Testis (tissue), 3 donors: ENCODE data around the gene SRSF1. TPM values are rescaled to one million over a fixed set of nuclear protein-coding genes. Genes with fewer than 3 reads are reported as not detected.

ENCODE experiments used
- DNase-seq: peaks from one replicate; pipeline ENCODE4 v3.0.0-alpha.2; 2019
- H3K27ac ChIP-seq, 2 donors: fragments of 200-600 bp; sonication (generic); one replicate each; pipeline ENCODE4 v1.5.1; 2019
- H3K27me3 ChIP-seq: fragments of 200-600 bp; sonication (generic); one replicate; pipeline ENCODE4 v1.5.1; 2019
- H3K36me3 ChIP-seq: fragments of 200-600 bp; sonication (generic); one replicate; pipeline ENCODE4 v1.5.1; 2017; ENCODE audit warnings: low read depth; ENCODE audit errors: missing control alignments
- H3K4me1 ChIP-seq: fragments of 200-600 bp; sonication (generic); one replicate; pipeline ENCODE4 v1.5.1; 2019
- H3K4me3 ChIP-seq, 2 donors: fragments of 200-600 bp; sonication (generic); one replicate each; pipeline ENCODE4 v1.5.1; 2017 to 2019
- H3K9me3 ChIP-seq: fragments of 200-600 bp; sonication (generic); one replicate; pipeline ENCODE4 v1.5.1; 2017
- CTCF ChIP-seq, 3 experiments: fragments of 450-650 bp in 2 of 3; fragments of 200-600 bp in 1 of 3; sonication (generic) in 1 of 3; IDR thresholded peaks; one replicate each; pipeline ENCODE4 v1.5.1; 2016 to 2019; ENCODE audit warnings: antibody characterized with exemption in 3 of 3, mild to moderate bottlenecking in 2 of 3, moderate library complexity in 1 of 3
- POLR2A ChIP-seq: fragments of 450-650 bp; IDR thresholded peaks from one replicate; pipeline ENCODE4 v1.6.1; 2017; ENCODE audit warnings: antibody characterized with exemption, mild to moderate bottlenecking, moderate library complexity
- WGBS, 2 donors: methylation state at CpG; one replicate each; pipeline ENCODE4 v1.1.5; 2018; 5-methylcytosine and 5-hydroxymethylcytosine counted together
- intact Hi-C: fragments of 100-400 bp; cut with DNase I; formaldehyde crosslinking; loops from one replicate; pipeline ENCODE4 v1.15.1; 2023; ENCODE audit warnings: low total_unique reads
- polyA plus RNA-seq: library from polyadenylated mRNA; stranded (reverse); fragments of 350-450 nt; fragmentation: Illumina TruSeq; extraction: RNeasy Lipid Tissue Mini Kit (QIAGEN cat#74804); gene quantifications from one replicate; pipeline ENCODE4 v1.2.3, GENCODE V29; 2014; ENCODE audit warnings: low read depth, low replicate concordance; ENCODE audit not compliant: insufficient read depth
- total RNA-seq, 2 donors: library from RNA; depleted of rRNA; stranded (reverse); fragments of >200 nt; gene quantifications; one replicate each; pipeline ENCODE4 v1.2.3, GENCODE V29; 2016

SRSF1 gene
- total and polyA plus RNA-seq, 3 donors from 2014 or later: 128 to 159 (median 150) TPM

GRCh38 chr17:57991537-57991936 lies 15.5 kb downstream of the SRSF1 start:
- no peak overlapping the region for H3K4me3 ChIP-seq
- no peak overlapping the region for H3K27ac ChIP-seq
- no peaks in the 10 kb centered on the region for H3K36me3 ChIP-seq
- intact Hi-C loops: no loop called here
- no peaks in the 10 kb centered on the region for H3K27me3 ChIP-seq
- peaks cover 26% of the 10 kb centered on the region for H3K4me1 ChIP-seq
- TF ChIP-seq CTCF (IDR thresholded peaks at IDR 0.05) (no peak), POLR2A (no peak)
- no peaks in the 10 kb centered on the region for H3K9me3 ChIP-seq
- no peak for DNase-seq

GRCh38 chr17:57990037-57990436 lies 17.0 kb downstream of the SRSF1 start:
- WGBS, 2 donors: 22 to 36% methylated on average over 2 of the region's 2 CpGs
- peaks cover 38% of the 10 kb centered on the region for H3K4me1 ChIP-seq
- no peak for DNase-seq
- no peak overlapping the region for H3K4me3 ChIP-seq
- no peaks in the 10 kb centered on the region for H3K36me3 ChIP-seq
- intact Hi-C loops: no loop called here
- H3K27ac ChIP-seq: peak overlapping the region in 1 of 2 donors; percentile 96
- no peaks in the 10 kb centered on the region for H3K9me3 ChIP-seq
- no peaks in the 10 kb centered on the region for H3K27me3 ChIP-seq
- TF ChIP-seq POLR2A (no peak), CTCF (IDR thresholded peaks at IDR 0.05) (no peak)

GRCh38 chr17:57988301-57989250 lies 18.5 kb downstream of the SRSF1 start:
- Histone ChIP-seq H3K4me1 (peaks cover 40% of the 10 kb centered on the region), H3K27ac (peak overlapping the region; percentile 23 to 96), H3K9me3 (no peaks in the 10 kb centered on the region), H3K36me3 (no peaks in the 10 kb centered on the region), H3K4me3 (peak overlapping the region; percentile 84 to 93), H3K27me3 (no peaks in the 10 kb centered on the region)
- 1% methylated on average over 10 to 44 of the region's 54 CpGs for WGBS, 2 donors
- peak; percentile 81 for DNase-seq
- TF ChIP-seq CTCF (IDR thresholded peaks at IDR 0.05) (no peak), POLR2A (no peak)
- intact Hi-C loops: no loop called here

- TF ChIP-seq CTCF (IDR thresholded peaks at IDR 0.05) (no peak), POLR2A (no peak)
- intact Hi-C loops: no loop called here
- 0% methylated on average over 18 to 68 of the region's 74 CpGs for WGBS, 2 donors
Observed at GRCh38 chr17:57987581-57988300, 19.3 kb downstream of the SRSF1 start, which contains the start of gene VEZF1. Gene VEZF1, minus strand, starts transcription at chr17:57988254. Its CDS starts 143 bp downstream, at chr17:57988111.

More at GRCh38 chr17:57987581-57988300, 19.3 kb downstream of the SRSF1 start, which contains the start of gene VEZF1:
- peak; percentile 79 for DNase-seq
- H3K36me3 ChIP-seq: no peaks in the 10 kb centered on the region
- no peaks in the 10 kb centered on the region for H3K27me3 ChIP-seq
- H3K4me3 ChIP-seq: peak within 1 kb of the TSS; percentile 84 to 93
- H3K9me3 ChIP-seq: no peaks in the 10 kb centered on the region
- H3K4me1 ChIP-seq: peaks cover 44% of the 10 kb centered on the region
- peak within 1 kb of the TSS; percentile 91 to 96 for H3K27ac ChIP-seq
